Nucleus accumbens (tissue), 56 donors: ENCODE measurements around the gene PCDHB16.
"Not testable (repeated sequence)": the region's sequence is repeated elsewhere in the genome, so short reads cannot be mapped to it uniquely, and the experiment has no call there.

Experiments used
- DNase-seq, 56 donors: peaks; one replicate each; lab custom pipeline; 2025; lab: John Stamatoyannopoulos, UW

The PCDHB16 gene

GRCh38 chr5:141180313-141180712 is 1.9 kb upstream of the PCDHB16 start:
- DNase-seq, result no peak

DNA sequence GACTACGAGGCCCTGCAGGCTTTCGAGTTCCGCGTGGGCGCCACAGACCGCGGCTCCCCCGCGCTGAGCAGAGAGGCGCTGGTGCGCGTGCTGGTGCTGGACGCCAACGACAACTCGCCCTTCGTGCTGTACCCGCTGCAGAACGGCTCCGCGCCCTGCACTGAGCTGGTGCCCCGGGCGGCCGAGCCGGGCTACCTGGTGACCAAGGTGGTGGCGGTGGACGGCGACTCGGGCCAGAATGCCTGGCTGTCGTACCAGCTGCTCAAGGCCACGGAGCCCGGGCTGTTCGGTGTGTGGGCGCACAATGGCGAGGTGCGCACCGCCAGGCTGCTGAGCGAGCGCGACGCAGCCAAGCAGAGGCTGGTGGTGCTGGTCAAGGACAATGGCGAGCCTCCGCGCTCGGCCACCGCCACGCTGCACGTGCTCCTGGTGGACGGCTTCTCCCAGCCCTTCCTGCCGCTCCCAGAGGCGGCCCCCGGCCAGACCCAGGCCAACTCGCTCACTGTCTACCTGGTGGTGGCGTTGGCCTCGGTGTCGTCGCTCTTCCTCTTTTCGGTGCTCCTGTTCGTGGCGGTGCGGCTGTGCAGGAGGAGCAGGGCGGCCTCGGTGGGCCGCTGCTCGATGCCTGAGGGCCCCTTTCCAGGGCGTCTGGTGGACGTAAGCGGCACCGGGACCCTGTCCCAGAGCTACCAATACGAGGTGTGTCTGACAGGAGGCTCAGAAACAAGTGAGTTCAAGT is 2.1 kb downstream of the PCDHB16 start:
- not testable (repeated sequence) for DNase-seq

DNA sequence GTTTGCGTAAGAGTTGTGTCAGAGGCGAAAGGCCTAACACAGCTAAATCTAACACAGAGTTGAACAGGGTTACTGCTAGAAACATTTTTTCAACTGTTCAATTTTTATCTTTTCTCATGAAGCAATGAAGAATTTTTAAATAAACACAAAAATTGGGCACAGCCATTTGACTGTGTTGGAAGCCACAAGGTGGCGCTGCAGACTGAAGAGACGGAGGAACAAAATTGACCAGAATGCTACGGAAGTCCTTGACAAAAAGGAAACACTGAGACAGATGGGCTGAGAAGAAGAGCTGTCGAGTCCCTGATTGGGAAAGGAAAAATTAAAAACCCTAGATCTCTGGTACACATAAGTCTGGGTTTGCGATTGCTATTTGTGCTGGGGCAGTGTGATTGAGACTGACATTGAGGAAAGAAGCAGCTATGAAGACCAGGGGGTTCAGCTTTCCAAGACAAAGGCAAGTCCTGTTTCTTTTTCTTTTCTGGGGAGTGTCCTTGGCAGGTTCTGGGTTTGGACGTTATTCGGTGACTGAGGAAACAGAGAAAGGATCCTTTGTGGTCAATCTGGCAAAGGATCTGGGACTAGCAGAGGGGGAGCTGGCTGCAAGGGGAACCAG is 4.8 kb downstream of the PCDHB16 start, which contains the start of gene PCDHB9:
PCDHB9 (plus strand) TSS at position 265 of the 616 bp plus-strand sequence; CDS start at position 423, 158 bp downstream.
- peak in 3 of 56 donors; percentile 1 to 17 (median 15) for DNase-seq

DNA sequence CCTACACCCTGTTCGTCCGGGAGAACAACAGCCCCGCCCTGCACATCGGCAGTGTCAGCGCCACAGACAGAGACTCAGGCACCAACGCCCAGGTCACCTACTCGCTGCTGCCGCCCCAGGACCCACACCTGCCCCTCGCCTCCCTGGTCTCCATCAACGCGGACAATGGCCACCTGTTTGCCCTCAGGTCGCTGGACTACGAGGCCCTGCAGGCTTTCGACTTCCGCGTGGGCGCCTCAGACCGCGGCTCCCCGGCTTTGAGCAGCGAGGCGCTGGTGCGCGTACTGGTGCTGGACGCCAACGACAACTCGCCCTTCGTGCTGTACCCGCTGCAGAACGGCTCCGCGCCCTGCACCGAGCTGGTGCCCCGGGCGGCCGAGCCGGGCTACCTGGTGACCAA is 6.5 kb downstream of the PCDHB16 start:
- DNase-seq, result not testable (repeated sequence)

DNA sequence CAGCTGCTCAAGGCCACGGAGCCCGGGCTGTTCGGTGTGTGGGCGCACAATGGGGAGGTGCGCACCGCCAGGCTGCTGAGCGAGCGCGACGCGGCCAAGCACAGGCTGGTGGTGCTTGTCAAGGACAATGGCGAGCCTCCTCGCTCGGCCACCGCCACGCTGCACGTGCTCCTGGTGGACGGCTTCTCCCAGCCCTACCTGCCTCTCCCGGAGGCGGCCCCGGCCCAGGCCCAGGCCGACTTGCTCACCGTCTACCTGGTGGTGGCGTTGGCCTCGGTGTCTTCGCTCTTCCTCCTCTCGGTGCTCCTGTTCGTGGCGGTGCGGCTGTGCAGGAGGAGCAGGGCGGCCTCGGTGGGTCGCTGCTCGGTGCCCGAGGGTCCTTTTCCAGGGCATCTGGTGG is 6.9 kb downstream of the PCDHB16 start:
- DNase-seq, result not testable (repeated sequence)

- DNase-seq, result peak in 19 of 56 donors; percentile 4 to 59 (median 18)
Measured at GRCh38 chr5:141192110-141192725, 10.0 kb downstream of the PCDHB16 start, which contains the start of gene PCDHB10. TSS of gene PCDHB10 (plus strand) at chr5:141192353. CDS start at chr5:141192553, 200 bp downstream.

GRCh38 chr5:141194332-141194731 is 12.1 kb downstream of the PCDHB16 start:
- DNase-seq, result not testable (repeated sequence)

- DNase-seq, result no peak
Measured at GRCh38 chr5:141196363-141196762, 14.2 kb downstream of the PCDHB16 start.

DNA sequence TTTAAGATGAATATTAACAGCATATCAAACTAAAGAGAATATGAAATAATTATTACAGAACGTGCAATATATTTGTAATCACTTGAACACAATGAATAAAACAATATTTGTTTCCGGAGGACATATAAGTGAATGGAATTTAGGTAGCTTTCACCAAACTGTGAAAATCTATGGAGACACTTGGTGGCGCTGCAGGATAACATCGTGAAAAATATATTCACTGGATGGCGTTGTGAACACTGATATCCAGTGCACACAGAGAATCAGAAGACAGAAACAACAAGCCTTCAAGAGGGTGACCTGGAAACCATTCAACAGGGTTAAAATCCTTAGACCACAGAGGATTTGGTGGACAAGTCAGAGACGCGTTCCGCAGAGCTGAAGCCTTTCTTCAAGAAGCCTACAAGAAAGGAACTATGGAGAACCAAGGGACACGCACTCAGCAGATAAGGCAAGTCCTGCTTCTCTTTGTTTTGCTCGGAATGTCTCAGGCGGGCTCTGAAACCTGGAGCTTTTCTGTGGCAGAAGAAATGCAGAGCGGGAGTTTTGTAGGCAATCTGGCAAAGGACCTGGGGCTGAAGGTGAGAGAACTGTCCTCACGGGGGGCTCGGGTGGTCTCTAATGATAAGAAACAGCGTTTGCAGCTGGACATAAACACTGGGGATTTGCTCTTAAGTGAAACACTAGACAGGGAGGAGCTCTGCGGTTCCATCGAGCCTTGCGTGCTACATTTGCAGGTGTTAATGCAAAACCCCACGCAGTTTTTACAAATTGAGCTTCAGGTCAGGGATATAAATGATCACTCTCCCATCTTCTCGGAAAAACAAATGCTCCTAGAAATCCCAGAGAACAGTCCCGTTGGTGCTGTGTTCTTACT is 17.4 kb downstream of the PCDHB16 start, which contains the start of gene PCDHB11:
PCDHB11 (plus strand) TSS at position 269 of the 877 bp plus-strand sequence; CDS start at position 417, 148 bp downstream.
- no peak for DNase-seq

- DNase-seq, result not testable (repeated sequence)
Measured at GRCh38 chr5:141201126-141201525, 18.9 kb downstream of the PCDHB16 start.

GRCh38 chr5:141201646-141202045 is 19.5 kb downstream of the PCDHB16 start:
- DNase-seq, result not testable (repeated sequence)

DNA sequence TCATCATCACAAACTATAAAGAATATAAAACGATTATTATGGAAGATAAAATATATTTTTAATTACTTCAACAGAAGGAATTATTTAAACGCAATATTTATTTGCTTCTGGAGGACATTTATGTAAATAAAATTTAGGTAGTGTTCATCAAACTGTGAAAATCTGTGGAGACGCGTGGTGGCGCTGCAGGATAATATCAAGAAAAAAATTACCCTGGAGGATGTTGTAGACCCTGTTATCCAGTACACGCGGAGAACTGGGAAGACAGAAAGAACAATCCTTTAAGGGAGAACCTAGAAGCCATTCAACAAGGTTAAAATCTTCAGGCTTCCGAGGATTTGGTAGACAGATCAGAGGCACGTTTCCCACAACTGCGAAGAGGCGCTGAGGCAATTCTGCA is 26.3 kb downstream of the PCDHB16 start, which contains the start of gene PCDHB12:
PCDHB12 (plus strand) TSS at position 242 of the 400 bp plus-strand sequence. CDS start 189 bp downstream, outside the sequence.
- peak in 2 of 56 donors; percentile 7 to 26 for DNase-seq

DNA sequence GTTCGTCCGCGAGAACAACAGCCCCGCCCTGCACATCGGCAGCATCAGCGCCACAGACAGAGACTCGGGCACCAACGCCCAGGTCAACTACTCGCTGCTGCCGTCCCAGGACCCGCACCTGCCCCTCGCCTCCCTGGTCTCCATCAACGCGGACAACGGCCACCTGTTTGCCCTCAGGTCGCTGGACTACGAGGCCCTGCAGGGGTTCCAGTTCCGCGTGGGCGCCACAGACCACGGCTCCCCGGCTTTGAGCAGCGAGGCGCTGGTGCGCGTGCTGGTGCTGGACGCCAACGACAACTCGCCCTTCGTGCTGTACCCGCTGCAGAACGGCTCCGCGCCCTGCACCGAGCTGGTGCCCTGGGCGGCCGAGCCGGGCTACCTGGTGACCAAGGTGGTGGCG is 28.1 kb downstream of the PCDHB16 start:
- DNase-seq, result not testable (repeated sequence)

GRCh38 chr5:141210849-141211248 is 28.7 kb downstream of the PCDHB16 start:
- DNase-seq, result not testable (repeated sequence)

GRCh38 chr5:141213656-141214339 is 31.6 kb downstream of the PCDHB16 start, which contains the start of gene PCDHB13:
TSS of gene PCDHB13 (plus strand) at chr5:141213919. CDS start at chr5:141214124, 205 bp downstream.
- peak in 21 of 56 donors; percentile 3 to 26 (median 13) for DNase-seq

GRCh38 chr5:141214583-141214982 is 32.4 kb downstream of the PCDHB16 start:
- DNase-seq, result not testable (repeated sequence)

DNA sequence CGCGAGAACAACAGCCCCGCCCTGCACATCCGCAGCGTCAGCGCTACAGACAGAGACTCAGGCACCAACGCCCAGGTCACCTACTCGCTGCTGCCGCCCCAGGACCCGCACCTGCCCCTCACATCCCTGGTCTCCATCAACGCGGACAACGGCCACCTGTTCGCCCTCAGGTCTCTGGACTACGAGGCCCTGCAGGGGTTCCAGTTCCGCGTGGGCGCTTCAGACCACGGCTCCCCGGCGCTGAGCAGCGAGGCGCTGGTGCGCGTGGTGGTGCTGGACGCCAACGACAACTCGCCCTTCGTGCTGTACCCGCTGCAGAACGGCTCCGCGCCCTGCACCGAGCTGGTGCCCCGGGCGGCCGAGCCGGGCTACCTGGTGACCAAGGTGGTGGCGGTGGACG is 33.3 kb downstream of the PCDHB16 start:
- not testable (repeated sequence) for DNase-seq

- DNase-seq, result not testable (repeated sequence)
Measured at GRCh38 chr5:141216035-141216434, 33.8 kb downstream of the PCDHB16 start.
